Measurements from ENCODE around the gene MOV10L1. TPM values are rescaled to one million over a fixed set of nuclear protein-coding genes. Genes with fewer than 3 reads are reported as not detected.

The MOV10L1 gene
- total RNA-seq: 1 to 10 TPM in 2 of 4 donors, under 1 TPM in 2; 0.33 to 1.5 (median 1.0) TPM

- no peak for TF ChIP-seq POLR2A (IDR thresholded peaks at IDR 0.05)
- TF ChIP-seq, protein P1, sequence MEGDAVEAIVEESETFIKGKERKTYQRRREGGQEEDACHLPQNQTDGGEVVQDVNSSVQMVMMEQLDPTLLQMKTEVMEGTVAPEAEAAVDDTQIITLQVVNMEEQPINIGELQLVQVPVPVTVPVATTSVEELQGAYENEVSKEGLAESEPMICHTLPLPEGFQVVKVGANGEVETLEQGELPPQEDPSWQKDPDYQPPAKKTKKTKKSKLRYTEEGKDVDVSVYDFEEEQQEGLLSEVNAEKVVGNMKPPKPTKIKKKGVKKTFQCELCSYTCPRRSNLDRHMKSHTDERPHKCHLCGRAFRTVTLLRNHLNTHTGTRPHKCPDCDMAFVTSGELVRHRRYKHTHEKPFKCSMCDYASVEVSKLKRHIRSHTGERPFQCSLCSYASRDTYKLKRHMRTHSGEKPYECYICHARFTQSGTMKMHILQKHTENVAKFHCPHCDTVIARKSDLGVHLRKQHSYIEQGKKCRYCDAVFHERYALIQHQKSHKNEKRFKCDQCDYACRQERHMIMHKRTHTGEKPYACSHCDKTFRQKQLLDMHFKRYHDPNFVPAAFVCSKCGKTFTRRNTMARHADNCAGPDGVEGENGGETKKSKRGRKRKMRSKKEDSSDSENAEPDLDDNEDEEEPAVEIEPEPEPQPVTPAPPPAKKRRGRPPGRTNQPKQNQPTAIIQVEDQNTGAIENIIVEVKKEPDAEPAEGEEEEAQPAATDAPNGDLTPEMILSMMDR (IDR thresholded peaks at IDR 0.05): no peak
- no peaks in the 10 kb centered on the region for H3K36me3 ChIP-seq
- H3K4me1 ChIP-seq: no peaks in the 10 kb centered on the region
- intact Hi-C loops (cut with DNase I): no loop called here
- no peak within 1 kb of the TSS for H3K4me3 ChIP-seq (replicated peaks in 1 of 3)
- WGBS, 2 donors: 38 to 54% methylated on average over 31 to 38 of the region's 83 CpGs
- DNase-seq: no peak
- no peaks in the 10 kb centered on the region for H3K9me3 ChIP-seq
- peaks cover 5% of the 10 kb centered on the region for H3K27me3 ChIP-seq
- H3K27ac ChIP-seq: no peak within 1 kb of the TSS
These were observed at the start of gene MOV10L1 for GRCh38 chr22:50089682-50090411. TSS of gene MOV10L1 (plus strand) at chr22:50090006. CDS start at chr22:50090089, 83 bp downstream.

DNA sequence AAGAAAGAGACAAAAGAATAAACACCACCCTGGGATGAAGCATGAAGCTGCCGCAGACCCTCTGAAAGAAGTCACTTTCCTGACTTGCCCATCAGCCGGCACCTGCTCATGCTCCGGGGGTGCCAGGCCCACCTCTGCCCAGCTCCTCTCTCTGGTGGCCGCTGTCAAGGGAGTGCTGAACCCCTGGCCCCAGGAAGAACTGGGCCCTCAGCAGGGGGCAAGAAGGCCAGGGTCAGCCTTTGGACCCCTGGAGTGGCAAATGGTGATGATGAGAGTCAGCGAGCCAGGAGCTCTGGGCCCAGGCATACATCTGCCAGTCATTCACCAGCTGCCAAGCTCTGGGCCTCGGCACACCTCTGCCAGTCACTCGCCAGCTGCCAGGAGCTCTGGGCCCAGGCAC, 49.1 kb upstream of the MOV10L1 start:
- Histone ChIP-seq H3K27ac (no peak overlapping the region), H3K27me3 (no peaks in the 10 kb centered on the region), H3K36me3 (no peaks in the 10 kb centered on the region), H3K9me3 (no peaks in the 10 kb centered on the region), H3K4me1 (no peaks in the 10 kb centered on the region), H3K4me3 (replicated peaks in 1 of 3) (no peak overlapping the region)
- no peak for DNase-seq
- intact Hi-C loops (cut with DNase I): no loop called here
- no peak for TF ChIP-seq POLR2A (IDR thresholded peaks at IDR 0.05)
- TF ChIP-seq, protein P1 (IDR thresholded peaks at IDR 0.05): no peak
- WGBS, 2 donors: 93% methylated on average over 4 to 5 of the region's 7 CpGs

GRCh38 chr22:50041361-50042065, 48.3 kb upstream of the MOV10L1 start:
- TF ChIP-seq, protein P1 (IDR thresholded peaks at IDR 0.05): no peak
- TF ChIP-seq POLR2A (IDR thresholded peaks at IDR 0.05): no peak
- Histone ChIP-seq H3K27ac (no peak overlapping the region), H3K9me3 (no peaks in the 10 kb centered on the region), H3K4me1 (no peaks in the 10 kb centered on the region), H3K36me3 (no peaks in the 10 kb centered on the region), H3K4me3 (replicated peaks in 1 of 3) (no peak overlapping the region), H3K27me3 (no peaks in the 10 kb centered on the region)
- 81 to 88% methylated on average over 7 to 15 of the region's 17 CpGs for WGBS, 2 donors
- no peak for DNase-seq
- intact Hi-C loops (cut with DNase I): no loop called here

GRCh38 chr22:50044485-50045118, 45.2 kb upstream of the MOV10L1 start:
- no peak for DNase-seq
- TF ChIP-seq, protein P1 (IDR thresholded peaks at IDR 0.05): no peak
- no peak for TF ChIP-seq POLR2A (IDR thresholded peaks at IDR 0.05)
- no peaks in the 10 kb centered on the region for H3K4me1 ChIP-seq
- intact Hi-C loops (cut with DNase I): no loop called here
- H3K27me3 ChIP-seq: no peaks in the 10 kb centered on the region
- no peaks in the 10 kb centered on the region for H3K9me3 ChIP-seq
- no peak overlapping the region for H3K4me3 ChIP-seq (replicated peaks in 1 of 3)
- H3K27ac ChIP-seq: no peak overlapping the region
- no peaks in the 10 kb centered on the region for H3K36me3 ChIP-seq
- WGBS, 2 donors: 82 to 83% methylated on average over 27 to 30 of the region's 30 CpGs

Data from thyroid gland (tissue), 4 donors.